ENCODE measurements around the gene APP. TPM values are rescaled to one million over a fixed set of nuclear protein-coding genes. Genes with fewer than 3 reads are reported as not detected.

The APP gene
- total RNA-seq: 1,032 and 1,800 TPM in 2 replicates

GRCh38 chr21:26170471-26171257, at the start of gene APP:
Gene APP, minus strand, starts transcription at chr21:26170770. Its CDS starts 150 bp downstream, at chr21:26170620.

